ENCODE results near the gene FARS2.
"Not testable (repeated sequence)": the region's sequence is repeated elsewhere in the genome, so short reads cannot be mapped to it uniquely, and the experiment has no call there.

FARS2 gene

GRCh38 chr6:5677219-5678000, 416.1 kb downstream of the FARS2 start:
- no peak for DNase-seq

- DNase-seq: no peak
Measured at GRCh38 chr6:5679270-5679669, 418.0 kb downstream of the FARS2 start.

- DNase-seq: no peak
Measured at GRCh38 chr6:5679691-5680090, 418.4 kb downstream of the FARS2 start.

- DNase-seq: no peak
Measured at GRCh38 chr6:5680095-5680494, 418.8 kb downstream of the FARS2 start.

GRCh38 chr6:5681480-5681879, 420.2 kb downstream of the FARS2 start:
- DNase-seq: no peak

GRCh38 chr6:5682530-5682929, 421.2 kb downstream of the FARS2 start:
- no peak for DNase-seq

GRCh38 chr6:5683747-5684146, 422.4 kb downstream of the FARS2 start:
- DNase-seq: not testable (repeated sequence)

GRCh38 chr6:5684320-5685053, 423.2 kb downstream of the FARS2 start:
- DNase-seq: no peak

- no peak for DNase-seq
Measured at GRCh38 chr6:5693225-5694145, 432.2 kb downstream of the FARS2 start.

GRCh38 chr6:5695260-5696245, 434.2 kb downstream of the FARS2 start:
- DNase-seq: no peak

GRCh38 chr6:5697508-5697907, 436.2 kb downstream of the FARS2 start:
- DNase-seq: no peak

- no peak for DNase-seq
Measured at GRCh38 chr6:5698318-5698717, 437.0 kb downstream of the FARS2 start.

GRCh38 chr6:5699064-5699463, 437.8 kb downstream of the FARS2 start:
- DNase-seq: not testable (repeated sequence)

GRCh38 chr6:5701174-5701573, 439.9 kb downstream of the FARS2 start:
- DNase-seq: no peak

- DNase-seq: no peak
Measured at GRCh38 chr6:5704708-5705107, 443.4 kb downstream of the FARS2 start.

GRCh38 chr6:5705252-5705651, 443.9 kb downstream of the FARS2 start:
- DNase-seq: no peak

- DNase-seq: no peak
Measured at GRCh38 chr6:5706124-5707033, 445.1 kb downstream of the FARS2 start.

- DNase-seq: no peak
Measured at GRCh38 chr6:5707281-5708045, 446.1 kb downstream of the FARS2 start.

GRCh38 chr6:5710516-5710915, 449.2 kb downstream of the FARS2 start:
- no peak for DNase-seq

GRCh38 chr6:5710936-5711335, 449.6 kb downstream of the FARS2 start:
- no peak for DNase-seq

Data from stimulated activated CD4-positive, alpha-beta T cell treated with anti-CD3 and anti-CD28 coated beads, Interleukin-2, amount 100 ng/mL, for 48 hours (primary cell).